HG02678 (cell line): ENCODE results near the gene CHMP4A.

Experiments
- ATAC-seq: cut with Tn5 transposase; IDR thresholded peaks from one replicate; pipeline ENCODE4 v1.9.1; 2021; ENCODE audit warnings: mild to moderate bottlenecking, moderate library complexity; ENCODE audit not compliant: unreplicated experiment

CHMP4A gene

GRCh38 chr14:24212924-24213865, at the start of gene CHMP4A:
Gene CHMP4A (minus strand): TSS chr14:24213488. CDS start chr14:24213439, 49 bp downstream.
- peak; percentile 81 for ATAC-seq

GRCh38 chr14:24261969-24262327, 48.7 kb upstream of the CHMP4A start:
- no peak for ATAC-seq

GRCh38 chr14:24261256-24261968, 48.1 kb upstream of the CHMP4A start:
- no peak for ATAC-seq

GRCh38 chr14:24260780-24261157, 47.5 kb upstream of the CHMP4A start:
- ATAC-seq: no peak

- no peak for ATAC-seq
Observed at GRCh38 chr14:24260026-24260779, 46.9 kb upstream of the CHMP4A start.

GRCh38 chr14:24259282-24260025, 46.2 kb upstream of the CHMP4A start:
- no peak for ATAC-seq

- ATAC-seq: no peak
Observed at GRCh38 chr14:24258548-24259265, 45.4 kb upstream of the CHMP4A start.

- ATAC-seq: no peak
Observed at GRCh38 chr14:24258119-24258518, 44.8 kb upstream of the CHMP4A start.

- no peak for ATAC-seq
Observed at GRCh38 chr14:24256960-24257359, 43.7 kb upstream of the CHMP4A start.

- no peak for ATAC-seq
Observed at GRCh38 chr14:24255931-24256711, 42.8 kb upstream of the CHMP4A start.

GRCh38 chr14:24255438-24255837, 42.1 kb upstream of the CHMP4A start:
- ATAC-seq: no peak

- no peak for ATAC-seq
Observed at GRCh38 chr14:24254630-24255392, 41.5 kb upstream of the CHMP4A start.

- ATAC-seq: no peak
Observed at GRCh38 chr14:24253936-24254335, 40.6 kb upstream of the CHMP4A start.

GRCh38 chr14:24252289-24253124, 39.2 kb upstream of the CHMP4A start:
- ATAC-seq: no peak

- ATAC-seq: no peak
Observed at GRCh38 chr14:24251880-24252288, 38.6 kb upstream of the CHMP4A start.

GRCh38 chr14:24250354-24250753, 37.1 kb upstream of the CHMP4A start:
- no peak for ATAC-seq

GRCh38 chr14:24249230-24250021, 36.1 kb upstream of the CHMP4A start:
- ATAC-seq: no peak
